ENCODE data around the gene TTC39B.

DNA sequence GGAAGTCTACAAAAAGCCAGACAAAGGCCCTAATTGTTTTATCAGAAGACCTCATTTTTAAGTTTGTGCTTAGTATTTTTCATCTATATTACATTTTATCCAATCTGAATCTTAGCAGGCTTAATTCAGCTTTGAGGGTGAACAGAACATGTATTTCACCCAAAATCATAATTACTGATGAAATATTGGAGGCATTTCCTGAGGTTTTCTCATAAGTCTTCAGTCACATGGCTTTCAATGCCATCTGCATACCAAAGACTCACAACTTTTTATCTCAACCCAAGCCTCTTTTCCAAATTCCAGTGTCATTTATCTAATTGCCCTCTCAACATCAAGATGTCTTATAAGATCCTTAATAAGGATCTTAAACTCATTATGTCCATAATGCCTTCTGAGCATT is 150.8 kb downstream of the TTC39B start:
- TF ChIP-seq, protein P1, sequence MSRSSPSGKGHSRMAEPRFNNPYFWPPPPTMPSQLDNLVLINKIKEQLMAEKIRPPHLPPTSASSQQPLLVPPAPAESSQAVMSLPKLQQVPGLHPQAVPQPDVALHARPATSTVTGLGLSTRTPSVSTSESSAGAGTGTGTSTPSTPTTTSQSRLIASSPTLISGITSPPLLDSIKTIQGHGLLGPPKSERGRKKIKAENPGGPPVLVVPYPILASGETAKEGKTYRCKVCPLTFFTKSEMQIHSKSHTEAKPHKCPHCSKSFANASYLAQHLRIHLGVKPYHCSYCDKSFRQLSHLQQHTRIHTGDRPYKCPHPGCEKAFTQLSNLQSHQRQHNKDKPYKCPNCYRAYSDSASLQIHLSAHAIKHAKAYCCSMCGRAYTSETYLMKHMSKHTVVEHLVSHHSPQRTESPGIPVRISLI (tag by site-specific recombination; IDR thresholded peaks at IDR 0.05) = no peak
- TF ChIP-seq ZNF677 (tag by site-specific recombination; IDR thresholded peaks at IDR 0.05) = no peak
- TF ChIP-seq KLF10 (tag by site-specific recombination; IDR thresholded peaks at IDR 0.05) = no peak
- no peak for TF ChIP-seq ZNF138 (tag by site-specific recombination; IDR thresholded peaks at IDR 0.05; ENCODE audit: borderline replicate concordance)
- no peak for TF ChIP-seq ZNF404 (tag by site-specific recombination; IDR thresholded peaks at IDR 0.05)
- TF ChIP-seq, protein P2, sequence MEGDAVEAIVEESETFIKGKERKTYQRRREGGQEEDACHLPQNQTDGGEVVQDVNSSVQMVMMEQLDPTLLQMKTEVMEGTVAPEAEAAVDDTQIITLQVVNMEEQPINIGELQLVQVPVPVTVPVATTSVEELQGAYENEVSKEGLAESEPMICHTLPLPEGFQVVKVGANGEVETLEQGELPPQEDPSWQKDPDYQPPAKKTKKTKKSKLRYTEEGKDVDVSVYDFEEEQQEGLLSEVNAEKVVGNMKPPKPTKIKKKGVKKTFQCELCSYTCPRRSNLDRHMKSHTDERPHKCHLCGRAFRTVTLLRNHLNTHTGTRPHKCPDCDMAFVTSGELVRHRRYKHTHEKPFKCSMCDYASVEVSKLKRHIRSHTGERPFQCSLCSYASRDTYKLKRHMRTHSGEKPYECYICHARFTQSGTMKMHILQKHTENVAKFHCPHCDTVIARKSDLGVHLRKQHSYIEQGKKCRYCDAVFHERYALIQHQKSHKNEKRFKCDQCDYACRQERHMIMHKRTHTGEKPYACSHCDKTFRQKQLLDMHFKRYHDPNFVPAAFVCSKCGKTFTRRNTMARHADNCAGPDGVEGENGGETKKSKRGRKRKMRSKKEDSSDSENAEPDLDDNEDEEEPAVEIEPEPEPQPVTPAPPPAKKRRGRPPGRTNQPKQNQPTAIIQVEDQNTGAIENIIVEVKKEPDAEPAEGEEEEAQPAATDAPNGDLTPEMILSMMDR (tag by site-specific recombination; IDR thresholded peaks at IDR 0.05) = no peak
- no peak for TF ChIP-seq BCL11A (tag by site-specific recombination; IDR thresholded peaks at IDR 0.05; ENCODE audit: low read depth)
- TF ChIP-seq, protein P3, sequence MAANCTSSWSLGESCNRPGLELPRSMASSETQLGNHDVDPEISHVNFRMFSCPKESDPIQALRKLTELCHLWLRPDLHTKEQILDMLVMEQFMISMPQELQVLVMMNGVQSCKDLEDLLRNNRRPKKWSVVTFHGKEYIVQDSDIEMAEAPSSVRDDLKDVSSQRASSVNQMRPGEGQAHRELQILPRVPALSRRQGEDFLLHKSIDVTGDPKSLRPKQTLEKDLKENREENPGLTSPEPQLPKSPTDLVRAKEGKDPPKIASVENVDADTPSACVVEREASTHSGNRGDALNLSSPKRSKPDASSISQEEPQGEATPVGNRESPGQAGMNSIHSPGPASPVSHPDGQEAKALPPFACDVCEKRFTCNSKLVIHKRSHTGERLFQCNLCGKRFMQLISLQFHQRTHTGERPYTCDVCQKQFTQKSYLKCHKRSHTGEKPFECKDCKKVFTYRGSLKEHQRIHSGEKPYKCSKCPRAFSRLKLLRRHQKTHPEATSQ (tag by site-specific recombination; IDR thresholded peaks at IDR 0.05) = no peak
- TF ChIP-seq ZNF157 (tag by site-specific recombination; IDR thresholded peaks at IDR 0.05) = no peak
